CD4-positive, alpha-beta T cell (primary cell): ENCODE measurements around the gene HINT1. TPM values are rescaled to one million over a fixed set of nuclear protein-coding genes. Genes with fewer than 3 reads are reported as not detected.
A peak's percentile ranks its signal among the peaks of the same experiment; 100 is the strongest.

ENCODE experiments used
- ATAC-seq: fragments of 200-7000 bp; cut with Tn5 transposase; one replicate; pipeline ENCODE4 v1.10.0; 2022; ENCODE audit warnings: mild to moderate bottlenecking; ENCODE audit not compliant: poor library complexity
- CTCF ChIA-PET: fragments of 350-600 bp; sonication (Branson Sonifier 250); formaldehyde crosslinking; loops from one replicate; lab custom pipeline; 2021; ENCODE audit warnings: antibody characterized with exemption, inconsistent platforms; lab: Charles Lee
- POLR2A ChIA-PET: fragments of 350-600 bp; sonication (Branson Sonifier 250); formaldehyde crosslinking; loops from one replicate; lab custom pipeline; 2021; ENCODE audit warnings: antibody characterized with exemption, inconsistent platforms; lab: Charles Lee
- DNase-seq, 14 experiments: peaks; one replicate each; pipeline ENCODE4 v3.0.0-alpha.2; 2013 to 2020; ENCODE audit warnings: mixed read lengths in 2 of 14
- H3K27ac ChIP-seq, 2 donors: one replicate each; pipeline versions ENCODE4 v1.5.1 to v1.7.0; 2013; ENCODE audit warnings: low read length in 2 of 2, low read depth in 1 of 2, mild to moderate bottlenecking in 1 of 2
- H3K27me3 ChIP-seq, 2 experiments: 1 replicate in 1 of 2; 2 replicates in 1 of 2; pipeline versions ENCODE4 v1.6.1 to v1.7.0; 2013; ENCODE audit warnings: low read length in 2 of 2, control low read depth in 1 of 2, mild to moderate bottlenecking in 1 of 2, moderate library complexity in 1 of 2; ENCODE audit not compliant: insufficient read depth in 2 of 2, control insufficient read depth in 1 of 2
- H3K36me3 ChIP-seq: one replicate; pipeline ENCODE4 v1.6.1; 2013; ENCODE audit warnings: low read length, control low read depth; ENCODE audit not compliant: insufficient read depth
- H3K4me1 ChIP-seq: one replicate; pipeline ENCODE4 v1.6.1; 2013; ENCODE audit warnings: low read length, control low read depth; ENCODE audit not compliant: insufficient read depth
- H3K4me3 ChIP-seq: one replicate; pipeline ENCODE4 v1.5.1; 2013; ENCODE audit warnings: mild to moderate bottlenecking, low read length, moderate library complexity
- H3K9me3 ChIP-seq, 2 experiments: 1 replicate in 1 of 2; 2 replicates in 1 of 2; pipeline versions ENCODE4 v1.6.1 to v1.7.0; 2013; ENCODE audit warnings: low read length in 2 of 2, mild to moderate bottlenecking in 2 of 2, control low read depth in 1 of 2, moderate library complexity in 1 of 2; ENCODE audit not compliant: control insufficient read depth in 1 of 2, insufficient read depth in 1 of 2
- H3K27ac Mint-ChIP-seq: one replicate; pipeline ENCODE4 v1.8.0; 2020; ENCODE audit warnings: mixed read lengths
- H3K27me3 Mint-ChIP-seq: one replicate; pipeline ENCODE4 v1.8.0; 2021; ENCODE audit warnings: mixed read lengths
- H3K36me3 Mint-ChIP-seq: one replicate; pipeline ENCODE4 v1.8.0; 2021; ENCODE audit warnings: low read depth, mixed read lengths
- H3K4me1 Mint-ChIP-seq: one replicate; pipeline ENCODE4 v1.8.0; 2021; ENCODE audit warnings: low read depth, mixed read lengths
- H3K4me3 Mint-ChIP-seq: one replicate; pipeline ENCODE4 v1.8.0; 2020; ENCODE audit warnings: mild to moderate bottlenecking, mixed read lengths
- H3K9me3 Mint-ChIP-seq: one replicate; pipeline ENCODE4 v1.8.0; 2020; ENCODE audit warnings: mixed read lengths
- intact Hi-C, 2 experiments: fragments of 100-400 bp; cut with DNase I in 1 of 2; cut with micrococcal nuclease in 1 of 2; formaldehyde crosslinking; loops; one replicate each; pipeline versions ENCODE4 v1.15.1 to v1.9.0; 2023 to 2025; cut with DNase I, micrococcal nuclease
- total RNA-seq, 174 experiments: library from RNA in 2 of 174; stranded (reverse) in 2 of 174; gene quantifications; one replicate each; pipeline ENCODE4 v1.2.3 and lab custom pipeline; 2021 to 2026
- TF ChIP-seq, protein P1 (sequence below): fragments of 200-600 bp; IDR thresholded peaks from one replicate; pipeline ENCODE4 v1.8.0; 2022; ENCODE audit warnings: antibody characterized with exemption, mild to moderate bottlenecking

The HINT1 gene
- total RNA-seq, 2 experiments from 2014 or later: 257 to 263 TPM

DNA sequence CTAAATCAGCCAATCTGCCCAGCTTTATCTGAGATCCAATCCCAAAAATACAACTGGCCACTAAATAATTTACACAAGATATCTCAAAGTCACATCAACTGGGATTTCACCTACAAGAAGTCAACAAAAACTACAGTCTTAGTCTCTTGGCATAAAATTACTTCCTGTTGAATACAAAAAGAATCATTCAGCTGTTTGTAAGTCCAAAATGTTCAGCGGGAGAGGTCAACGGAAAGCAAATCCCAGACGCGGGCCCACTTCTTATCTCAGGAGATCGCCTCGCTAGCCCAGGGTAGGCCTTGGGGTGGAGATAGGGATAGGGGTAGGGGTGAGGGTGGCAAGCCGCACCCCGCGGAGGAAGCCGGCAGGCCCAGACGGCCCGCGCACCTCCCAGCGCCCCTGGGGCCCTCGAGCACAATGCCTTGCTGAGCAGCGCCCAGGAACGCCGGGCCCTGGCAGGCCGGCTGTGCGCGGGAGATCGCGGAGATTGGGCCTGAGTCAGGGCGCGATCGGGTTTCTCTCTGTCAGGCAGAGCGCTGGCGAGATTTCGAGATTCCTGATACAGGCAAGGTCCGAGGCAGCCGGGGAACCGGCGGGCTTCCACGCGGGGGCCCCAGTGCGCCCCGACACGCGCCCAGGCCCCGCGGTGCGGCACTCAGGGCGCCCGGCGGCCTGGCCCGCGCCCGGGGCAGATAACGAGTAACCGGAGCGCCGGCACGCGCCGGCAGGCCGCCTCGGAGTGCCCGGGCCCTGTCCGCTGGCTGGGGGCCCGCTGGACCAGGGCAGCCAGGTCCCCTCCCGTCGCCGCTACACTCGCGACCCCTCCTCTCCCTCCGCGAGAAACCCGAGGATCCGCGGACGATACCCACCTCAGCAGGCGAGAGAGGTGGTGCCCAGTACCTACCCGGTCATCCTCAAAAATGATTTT, 601 bp downstream of the HINT1 start:
- Histone ChIP-seq H3K9me3 (no peaks in the 10 kb centered on the region), H3K36me3 (peaks cover 30% of the 10 kb centered on the region), H3K4me3 (peak overlapping the region; percentile 86), H3K4me1 (peaks cover 29% of the 10 kb centered on the region), H3K27ac (peak overlapping the region; percentile 92 to 93), H3K27me3 (no peaks in the 10 kb centered on the region)
- TF ChIP-seq, protein P1, sequence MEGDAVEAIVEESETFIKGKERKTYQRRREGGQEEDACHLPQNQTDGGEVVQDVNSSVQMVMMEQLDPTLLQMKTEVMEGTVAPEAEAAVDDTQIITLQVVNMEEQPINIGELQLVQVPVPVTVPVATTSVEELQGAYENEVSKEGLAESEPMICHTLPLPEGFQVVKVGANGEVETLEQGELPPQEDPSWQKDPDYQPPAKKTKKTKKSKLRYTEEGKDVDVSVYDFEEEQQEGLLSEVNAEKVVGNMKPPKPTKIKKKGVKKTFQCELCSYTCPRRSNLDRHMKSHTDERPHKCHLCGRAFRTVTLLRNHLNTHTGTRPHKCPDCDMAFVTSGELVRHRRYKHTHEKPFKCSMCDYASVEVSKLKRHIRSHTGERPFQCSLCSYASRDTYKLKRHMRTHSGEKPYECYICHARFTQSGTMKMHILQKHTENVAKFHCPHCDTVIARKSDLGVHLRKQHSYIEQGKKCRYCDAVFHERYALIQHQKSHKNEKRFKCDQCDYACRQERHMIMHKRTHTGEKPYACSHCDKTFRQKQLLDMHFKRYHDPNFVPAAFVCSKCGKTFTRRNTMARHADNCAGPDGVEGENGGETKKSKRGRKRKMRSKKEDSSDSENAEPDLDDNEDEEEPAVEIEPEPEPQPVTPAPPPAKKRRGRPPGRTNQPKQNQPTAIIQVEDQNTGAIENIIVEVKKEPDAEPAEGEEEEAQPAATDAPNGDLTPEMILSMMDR: peak; percentile 24
- ATAC-seq (peak; percentile 68), DNase-seq (peak; percentile 51 to 85 (median 62))
- POLR2A ChIA-PET: interaction anchor here (0.8 to 4.5 kb wide), 22 partner anchors 9 to 293 kb away, joined by 3 to 69 read pairs (median 5); partner anchors contain the start of gene CDC42SE2
- Mint-ChIP-seq H3K9me3 (no peaks in the 10 kb centered on the region), H3K4me3 (peak overlapping the region; percentile 97), H3K27ac (peak overlapping the region; percentile 88), H3K4me1 (peaks cover 67% of the 10 kb centered on the region), H3K27me3 (no peaks in the 10 kb centered on the region), H3K36me3 (peaks cover 52% of the 10 kb centered on the region)
- intact Hi-C loops: loop anchor here (1.0 to 5.0 kb wide), 6 partner anchors 218 to 473 kb away; partner anchors contain the start of gene RAPGEF6 (in 1 of the 2)
- CTCF ChIA-PET: interaction anchor here (0.8 to 1.1 kb wide), 6 partner anchors 94 to 255 kb away, joined by 3 to 5 read pairs (median 4); no protein-coding TSS in a partner anchor

DNA sequence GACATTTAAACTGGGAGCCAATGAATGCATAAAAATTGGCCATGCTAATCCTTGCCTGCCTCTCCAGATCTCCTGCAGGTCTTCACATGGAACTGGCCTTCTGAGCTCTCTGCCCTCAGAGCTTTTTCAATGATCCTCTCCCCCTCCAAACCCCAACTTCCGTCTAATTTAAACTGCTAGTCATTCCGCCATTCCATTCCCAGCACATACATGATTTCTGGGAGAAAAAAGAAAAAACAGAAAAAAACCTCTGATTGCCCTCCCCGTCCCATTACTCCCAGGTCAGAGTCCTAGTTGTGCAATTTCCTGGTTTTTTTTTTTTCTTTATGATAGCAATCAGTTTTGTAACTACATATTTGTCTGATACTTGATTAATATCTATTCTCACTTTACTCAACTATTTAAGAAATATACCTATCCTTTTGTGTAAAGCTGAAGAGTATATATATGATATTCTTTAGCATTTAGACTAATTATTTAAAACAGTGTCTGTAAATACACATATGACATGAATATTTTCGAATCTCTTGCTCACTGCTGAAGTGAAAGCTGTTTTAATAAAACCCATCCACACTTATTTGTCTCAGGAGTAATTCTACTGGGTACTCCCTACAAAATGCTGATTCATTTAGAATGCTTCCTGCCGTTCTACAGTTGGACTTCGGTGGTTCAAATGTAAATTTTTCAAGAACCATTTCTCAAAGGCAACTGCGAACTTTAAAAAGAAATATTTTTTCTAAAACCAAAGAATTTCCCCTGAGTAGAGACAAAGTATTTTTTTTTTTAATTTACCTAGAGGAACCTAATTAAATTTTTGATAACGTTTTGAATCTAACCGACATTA, 1.6 kb downstream of the HINT1 start:
- Mint-ChIP-seq H3K36me3 (peaks cover 61% of the 10 kb centered on the region), H3K27me3 (no peaks in the 10 kb centered on the region), H3K27ac (peak overlapping the region; percentile 88), H3K4me1 (peaks cover 76% of the 10 kb centered on the region), H3K4me3 (peak overlapping the region; percentile 93), H3K9me3 (no peaks in the 10 kb centered on the region)
- intact Hi-C loops: loop anchor here in 1 of 2 experiments (2.0 kb wide), 2 partner anchors 219 to 253 kb away; no protein-coding TSS in a partner anchor
- Histone ChIP-seq H3K9me3 (no peaks in the 10 kb centered on the region), H3K36me3 (peaks cover 40% of the 10 kb centered on the region), H3K4me3 (peak overlapping the region; percentile 86), H3K4me1 (peaks cover 29% of the 10 kb centered on the region), H3K27ac (peak overlapping the region; percentile 88 to 92), H3K27me3 (no peaks in the 10 kb centered on the region)
- peak in 3 of 14 experiments; percentile 24 to 54 (median 32) for DNase-seq
- CTCF ChIA-PET: interaction anchor here (0.8 to 1.1 kb wide), 5 partner anchors 95 to 256 kb away, joined by 3 to 5 read pairs (median 3); no protein-coding TSS in a partner anchor
- POLR2A ChIA-PET: interaction anchor here (0.6 to 4.5 kb wide), 16 partner anchors 8 to 292 kb away, joined by 3 to 69 read pairs (median 4); partner anchors contain the start of gene CDC42SE2
- TF ChIP-seq, protein P1: no peak
- ATAC-seq: no peak

GRCh38 chr5:131160134-131160533, 4.9 kb downstream of the HINT1 start:
- no peaks in the 10 kb centered on the region for H3K27me3 Mint-ChIP-seq
- intact Hi-C loops: no loop called here
- Histone ChIP-seq H3K4me3 (no peak overlapping the region), H3K4me1 (peaks cover 32% of the 10 kb centered on the region), H3K27ac (no peak overlapping the region), H3K36me3 (peaks cover 49% of the 10 kb centered on the region), H3K27me3 (no peaks in the 10 kb centered on the region), H3K9me3 (peaks cover 0 to 5% of the 10 kb centered on the region in 2 experiments)
- H3K4me3 Mint-ChIP-seq: peak overlapping the region; percentile 7
- H3K9me3 Mint-ChIP-seq: no peaks in the 10 kb centered on the region
- CTCF ChIA-PET: no interaction called here
- POLR2A ChIA-PET: interaction anchor here (1.0 to 4.5 kb wide), 2 partner anchors 12 to 105 kb away, joined by 3 to 69 read pairs; partner anchors contain the start of gene CDC42SE2
- no peak overlapping the region for H3K27ac Mint-ChIP-seq
- H3K36me3 Mint-ChIP-seq: peaks cover 87% of the 10 kb centered on the region
- H3K4me1 Mint-ChIP-seq: peaks cover 67% of the 10 kb centered on the region
- DNase-seq (no peak), ATAC-seq (no peak)
- TF ChIP-seq, protein P1: no peak
